Endothelial cell of umbilical vein (primary cell): Measurements from ENCODE around the gene MYO18A. TPM values are rescaled to one million over a fixed set of nuclear protein-coding genes. Genes with fewer than 3 reads are reported as not detected.

Experiments
- BruUV-seq: library from RNA; stranded (reverse); fragments of 400-500 nt; replicated peaks from 2 replicates; lab custom pipeline; 2021; lab: Mats Ljungman, UMichigan
- CTCF ChIA-PET: fragments of 300-600, 350-600 bp; sonication (Branson Sonifier 250); formaldehyde crosslinking; loops from one replicate; lab custom pipeline; 2021; ENCODE audit warnings: antibody characterized with exemption, inconsistent platforms; lab: Charles Lee
- POLR2A ChIA-PET: fragments of 300-600, 350-600 bp; sonication (Branson Sonifier 250); formaldehyde crosslinking; loops from one replicate; lab custom pipeline; 2021; ENCODE audit warnings: antibody characterized with exemption, inconsistent platforms; lab: Charles Lee
- DNase-seq: peaks from one replicate; pipeline ENCODE4 v3.0.0-alpha.2; 2011; ENCODE audit warnings: low read depth, low spot score
- FAIRE-seq: peaks from 2 replicates; lab custom pipeline; 2011; peaks lifted over from hg19 to GRCh38; lab: Jason Lieb, UNC
- H2AFZ ChIP-seq: 2 replicates; pipeline ENCODE4 v1.6.0; 2012; ENCODE audit warnings: low read depth, low read length, control low read depth, inconsistent platforms
- H3K27ac ChIP-seq: 2 replicates; pipeline ENCODE4 v1.5.1; 2011; ENCODE audit warnings: low read depth, mild to moderate bottlenecking, control low read depth, low read length, moderate library complexity; ENCODE audit not compliant: insufficient read depth
- H3K27me3 ChIP-seq, 2 experiments: 2 replicates each; pipeline versions ENCODE4 v1.6.0 to v1.6.1; 2011; ENCODE audit warnings: low read length in 2 of 2, mixed read lengths in 1 of 2; ENCODE audit not compliant: control insufficient read depth in 2 of 2, insufficient read depth in 2 of 2
- H3K36me3 ChIP-seq, 2 experiments: 2 replicates in 1 of 2; 3 replicates in 1 of 2; pipeline ENCODE4 v1.5.1; 2011; ENCODE audit warnings: low read length in 2 of 2, mild to moderate bottlenecking in 1 of 2, moderate library complexity in 1 of 2; ENCODE audit not compliant: control insufficient read depth in 2 of 2, insufficient read depth in 2 of 2; ENCODE audit errors: extremely low read depth in 1 of 2
- H3K4me1 ChIP-seq: 3 replicates; pipeline ENCODE4 v1.5.1; 2011; ENCODE audit warnings: mild to moderate bottlenecking, low read length; ENCODE audit not compliant: control insufficient read depth, insufficient read depth; ENCODE audit errors: extremely low read depth
- H3K4me2 ChIP-seq: 2 replicates; pipeline ENCODE4 v1.6.1; 2011; ENCODE audit warnings: low read length, control low read depth, mixed read lengths; ENCODE audit not compliant: insufficient read depth
- H3K4me3 ChIP-seq, 3 experiments: fragments of 200-600 bp in 1 of 3; sonication (generic), shearing (Covaris generic) in 1 of 3; replicated peaks in 1 of 3; 2 replicates each; pipeline ENCODE4 v1.5.1; 2011 to 2016; ENCODE audit warnings: control low read depth in 3 of 3, low read length in 3 of 3, mild to moderate bottlenecking in 2 of 3, inconsistent platforms in 1 of 3, low read depth in 1 of 3, moderate library complexity in 1 of 3; ENCODE audit not compliant: insufficient read depth in 1 of 3
- H3K79me2 ChIP-seq: 2 replicates; pipeline ENCODE4 v1.6.0; 2012; ENCODE audit warnings: low read length, inconsistent platforms; ENCODE audit not compliant: control insufficient read depth, insufficient read depth
- H3K9ac ChIP-seq: replicated peaks from 2 replicates; pipeline ENCODE3; 2011; ENCODE audit warnings: low read length, control low read depth; ENCODE audit not compliant: insufficient read depth; ENCODE audit errors: extremely low read depth
- H3K9me1 ChIP-seq: replicated peaks from 3 replicates; pipeline ENCODE4 v1.6.0; 2011; ENCODE audit warnings: mild to moderate bottlenecking, low read length; ENCODE audit not compliant: control insufficient read depth, insufficient read depth; ENCODE audit errors: extremely low read depth
- H3K9me3 ChIP-seq: replicated peaks from 2 replicates; pipeline ENCODE4 v1.5.1; 2012; ENCODE audit warnings: low read length, inconsistent platforms; ENCODE audit not compliant: control insufficient read depth, insufficient read depth
- H4K20me1 ChIP-seq: replicated peaks from 2 replicates; pipeline ENCODE3; 2011; ENCODE audit warnings: mild to moderate bottlenecking, low read length; ENCODE audit not compliant: control insufficient read depth, insufficient read depth; ENCODE audit errors: extremely low read depth
- EZH2 ChIP-seq: IDR thresholded peaks from 2 replicates; pipeline ENCODE4 v1.6.1; 2012; ENCODE audit warnings: borderline replicate concordance, low read depth, mild to moderate bottlenecking, moderate library complexity, low read length, inconsistent platforms; ENCODE audit not compliant: severe bottlenecking
- FOS ChIP-seq: IDR thresholded peaks from 2 replicates; pipeline ENCODE4 v1.6.1; 2011; ENCODE audit warnings: mild to moderate bottlenecking, low read length, moderate library complexity, borderline replicate concordance; ENCODE audit not compliant: insufficient read depth
- GATA2 ChIP-seq: IDR thresholded peaks from 2 replicates; pipeline ENCODE4 v1.7.0; 2011; ENCODE audit warnings: low read depth, mild to moderate bottlenecking, moderate library complexity, mixed read lengths, low read length; ENCODE audit not compliant: insufficient read length, insufficient read depth
- JUN ChIP-seq: IDR thresholded peaks from 2 replicates; pipeline ENCODE4 v1.6.1; 2011; ENCODE audit warnings: borderline replicate concordance, low read depth; ENCODE audit not compliant: insufficient read length, insufficient read depth
- MAX ChIP-seq: IDR thresholded peaks from 2 replicates; pipeline ENCODE4 v1.6.1; 2011; ENCODE audit not compliant: insufficient read depth, insufficient read length
- MYC ChIP-seq: IDR thresholded peaks from one replicate; pipeline ENCODE4 v1.6.1; 2011; ENCODE audit warnings: mild to moderate bottlenecking, low read depth, low read length
- POLR2A ChIP-seq: IDR thresholded peaks from 2 replicates; pipeline ENCODE4 v1.6.1; 2012; ENCODE audit warnings: low read depth, mild to moderate bottlenecking, control low read depth, low read length
- POLR2AphosphoS5 ChIP-seq: IDR thresholded peaks from 2 replicates; pipeline ENCODE4 v1.6.1; 2012; ENCODE audit warnings: low read depth, mild to moderate bottlenecking, control low read depth, low read length, moderate library complexity; ENCODE audit not compliant: insufficient read depth
- dilution Hi-C: fragments of 300-500 bp; cut with MboI; formaldehyde crosslinking; loops from one replicate; pipeline ENCODE4 v1.15.0; 2019; ENCODE audit warnings: low sequenced_read_pairs; ENCODE audit not compliant: extremely low pct_ligation_motif_present
- intact Hi-C: fragments of 100-400 bp; cut with micrococcal nuclease; formaldehyde crosslinking; loops from one replicate; pipeline ENCODE4 v1.10.0; 2022
- polyA plus RNA-seq, 4 experiments: library from polyadenylated mRNA; depleted of rRNA in 3 of 4; stranded (reverse) in 3 of 4; unstranded in 1 of 4; fragments of >200 nt; gene quantifications; 2 replicates each; pipeline versions ENCODE4 v1.2.1 to v1.2.3, GENCODE V29; 2011 to 2012; ENCODE audit warnings: missing spikeins in 1 of 4
- total RNA-seq: library from RNA; stranded (reverse); gene quantifications from 2 replicates; pipeline ENCODE4 v1.2.3, GENCODE V29; 2021
- TF ChIP-seq, protein P1 (sequence below), 2 donors: IDR thresholded peaks; 1 replicate in 1 of 2; 2 replicates in 1 of 2; pipeline ENCODE4 v1.5.1; 2011; ENCODE audit warnings: low read length in 2 of 2, mild to moderate bottlenecking in 2 of 2, moderate library complexity in 2 of 2, control low read depth in 1 of 2, inconsistent platforms in 1 of 2, low read depth in 1 of 2; ENCODE audit not compliant: insufficient read depth in 1 of 2; ENCODE audit errors: extremely low read depth in 1 of 2

MYO18A gene
- total and polyA plus RNA-seq, 2 donors (not counting 3 experiments of a cell fraction or from before 2014, with no cell fraction given): 3.9 to 28.3 TPM

GRCh38 chr17:29073520-29073919 lies 106.7 kb downstream of the MYO18A start:
- H3K9me3 ChIP-seq: no peaks in the 10 kb centered on the region
- no peaks in the 10 kb centered on the region for H4K20me1 ChIP-seq
- dilution Hi-C loops: no loop called here
- no peaks in the 10 kb centered on the region for H3K9me1 ChIP-seq
- no peaks in the 10 kb centered on the region for H3K4me1 ChIP-seq
- H3K27me3 ChIP-seq: peaks cover 4 to 8% of the 10 kb centered on the region in 2 experiments
- ChIA-PET CTCF (interaction anchor here (2.7 kb wide), 1 partner anchor 43 kb away, joined by 10 read pairs; no protein-coding TSS in a partner anchor), POLR2A (no interaction called here)
- no peak overlapping the region for H3K4me2 ChIP-seq
- no peak overlapping the region for H3K9ac ChIP-seq
- no peak overlapping the region for H2AFZ ChIP-seq
- H3K36me3 ChIP-seq: no peaks in the 10 kb centered on the region
- intact Hi-C loops: no loop called here
- TF ChIP-seq, protein P1, sequence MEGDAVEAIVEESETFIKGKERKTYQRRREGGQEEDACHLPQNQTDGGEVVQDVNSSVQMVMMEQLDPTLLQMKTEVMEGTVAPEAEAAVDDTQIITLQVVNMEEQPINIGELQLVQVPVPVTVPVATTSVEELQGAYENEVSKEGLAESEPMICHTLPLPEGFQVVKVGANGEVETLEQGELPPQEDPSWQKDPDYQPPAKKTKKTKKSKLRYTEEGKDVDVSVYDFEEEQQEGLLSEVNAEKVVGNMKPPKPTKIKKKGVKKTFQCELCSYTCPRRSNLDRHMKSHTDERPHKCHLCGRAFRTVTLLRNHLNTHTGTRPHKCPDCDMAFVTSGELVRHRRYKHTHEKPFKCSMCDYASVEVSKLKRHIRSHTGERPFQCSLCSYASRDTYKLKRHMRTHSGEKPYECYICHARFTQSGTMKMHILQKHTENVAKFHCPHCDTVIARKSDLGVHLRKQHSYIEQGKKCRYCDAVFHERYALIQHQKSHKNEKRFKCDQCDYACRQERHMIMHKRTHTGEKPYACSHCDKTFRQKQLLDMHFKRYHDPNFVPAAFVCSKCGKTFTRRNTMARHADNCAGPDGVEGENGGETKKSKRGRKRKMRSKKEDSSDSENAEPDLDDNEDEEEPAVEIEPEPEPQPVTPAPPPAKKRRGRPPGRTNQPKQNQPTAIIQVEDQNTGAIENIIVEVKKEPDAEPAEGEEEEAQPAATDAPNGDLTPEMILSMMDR (IDR thresholded peaks at IDR 0.05; ENCODE audit: extremely low read depth in 1 of 2, insufficient read depth in 1 of 2, low read depth in 1 of 2, low read length in 2 of 2): no peak
- TF ChIP-seq MYC (no peak), GATA2 (no peak)
- TSS peak; percentile 67 for BruUV-seq
- DNase-seq (no peak), FAIRE-seq (no peak)
- no peaks in the 10 kb centered on the region for H3K79me2 ChIP-seq
- no peak overlapping the region for H3K27ac ChIP-seq
- no peak overlapping the region for H3K4me3 ChIP-seq

DNA sequence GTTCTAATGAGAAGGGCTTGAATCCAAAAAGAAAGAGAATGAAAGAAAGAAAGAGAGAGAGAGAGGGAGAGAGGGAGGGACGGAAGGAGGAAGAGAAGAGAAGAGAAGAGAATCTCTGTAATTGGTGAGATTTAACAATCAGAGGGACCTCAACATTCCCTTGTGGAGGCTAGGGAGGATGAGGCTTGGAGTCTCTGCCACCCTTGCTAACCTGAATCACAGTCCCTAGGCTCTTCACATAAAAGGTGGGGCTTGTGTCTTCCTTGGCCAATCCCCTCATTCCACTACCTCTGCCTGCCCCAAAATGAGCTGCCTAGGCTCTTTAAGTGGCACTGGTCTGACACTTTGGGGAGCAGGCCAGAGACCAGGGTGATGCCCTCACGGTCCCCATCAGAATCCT lies 107.2 kb downstream of the MYO18A start:
- POLR2A ChIA-PET: no interaction called here
- H3K27ac ChIP-seq: no peak overlapping the region
- H3K79me2 ChIP-seq: no peaks in the 10 kb centered on the region
- no peak for DNase-seq
- dilution Hi-C loops: no loop called here
- no peak overlapping the region for H2AFZ ChIP-seq
- CTCF ChIA-PET: interaction anchor here (2.7 kb wide), 1 partner anchor 44 kb away, joined by 10 read pairs; no protein-coding TSS in a partner anchor
- no peak for TF ChIP-seq POLR2AphosphoS5
- no peak for TF ChIP-seq POLR2A
- TF ChIP-seq EZH2: no peak
- TF ChIP-seq GATA2: no peak
- no peak for TF ChIP-seq FOS
- TF ChIP-seq MYC: no peak
- TF ChIP-seq, protein P1 (IDR thresholded peaks at IDR 0.05; ENCODE audit: extremely low read depth in 1 of 2, insufficient read depth in 1 of 2, low read depth in 1 of 2, low read length in 2 of 2): no peak
- TF ChIP-seq JUN: no peak
- no peak for TF ChIP-seq MAX
- no peak overlapping the region for H3K4me2 ChIP-seq
- H4K20me1 ChIP-seq: no peaks in the 10 kb centered on the region
- peaks cover 4 to 8% of the 10 kb centered on the region in 2 experiments for H3K27me3 ChIP-seq
- no peak overlapping the region for H3K4me3 ChIP-seq
- H3K36me3 ChIP-seq: no peaks in the 10 kb centered on the region
- no peak for FAIRE-seq
- no peaks in the 10 kb centered on the region for H3K9me3 ChIP-seq
- intact Hi-C loops: no loop called here
- no peaks in the 10 kb centered on the region for H3K4me1 ChIP-seq
- H3K9me1 ChIP-seq: no peaks in the 10 kb centered on the region
- H3K9ac ChIP-seq: no peak overlapping the region
- no TSS peak for BruUV-seq
